Uterus (tissue), 4 donors: Measurements from ENCODE around the gene IGF1R. TPM values are rescaled to one million over a fixed set of nuclear protein-coding genes. Genes with fewer than 3 reads are reported as not detected.

Source experiments
- DNase-seq, 2 donors: peaks; one replicate each; pipeline ENCODE4 v3.0.0-alpha.2; 2019 to 2020
- H3K27ac ChIP-seq, 2 donors: fragments of 200-600 bp; sonication (generic); 1 replicate in 1 of 2; 2 replicates in 1 of 2; pipeline ENCODE4 v1.5.1; 2016 to 2018
- H3K27me3 ChIP-seq, 2 donors: fragments of 200-600 bp; sonication (generic); one replicate each; pipeline ENCODE4 v1.5.1; 2018 to 2019; ENCODE audit warnings: control low read depth in 1 of 2
- H3K36me3 ChIP-seq, 2 donors: fragments of 200-600 bp; sonication (generic); one replicate each; pipeline ENCODE4 v1.5.1; 2019; ENCODE audit warnings: control low read depth in 1 of 2
- H3K4me1 ChIP-seq, 2 donors: fragments of 200-600 bp; sonication (generic); one replicate each; pipeline ENCODE4 v1.5.1; 2018 to 2019; ENCODE audit warnings: control low read depth in 1 of 2
- H3K4me3 ChIP-seq, 2 donors: fragments of 200-600 bp; sonication (generic); 1 replicate in 1 of 2; 2 replicates in 1 of 2; pipeline ENCODE4 v1.5.1; 2018 to 2019; ENCODE audit warnings: mild to moderate bottlenecking in 1 of 2
- H3K9me3 ChIP-seq, 2 donors: fragments of 200-600 bp; sonication (generic); one replicate each; pipeline ENCODE4 v1.5.1; 2019; ENCODE audit warnings: control low read depth in 1 of 2
- CTCF ChIP-seq, 4 experiments: fragments of 200-600 bp in 2 of 4; fragments of 450-650 bp in 2 of 4; sonication (generic) in 2 of 4; IDR thresholded peaks; one replicate each; pipeline ENCODE4 v1.5.1; 2016 to 2019; ENCODE audit warnings: antibody characterized with exemption in 4 of 4, mild to moderate bottlenecking in 2 of 4, moderate library complexity in 1 of 4
- POLR2A ChIP-seq, 2 donors: fragments of 450-650 bp; IDR thresholded peaks; one replicate each; pipeline ENCODE4 v1.6.1; 2016; ENCODE audit warnings: antibody characterized with exemption in 2 of 2, mild to moderate bottlenecking in 1 of 2, moderate library complexity in 1 of 2
- intact Hi-C: fragments of 100-400 bp; cut with DNase I; formaldehyde crosslinking; loops from one replicate; pipeline ENCODE4 v1.15.1; 2023; ENCODE audit warnings: low total_unique reads
- total RNA-seq, 4 donors: library from RNA; depleted of rRNA in 3 of 4; stranded (reverse); fragments of >200 nt in 3 of 4; gene quantifications; one replicate each; pipeline versions ENCODE4 v1.1.0 to v1.2.4, GENCODE V29; 2014 to 2023
- donor health status: DM: yes; HTN: yes; CAD: no.

The IGF1R gene
- total RNA-seq, 4 donors from 2014 or later: 30.0 to 95.2 (median 57.5) TPM

- no peak overlapping the region for H3K4me3 ChIP-seq
- no peak overlapping the region for H3K27ac ChIP-seq
- intact Hi-C loops: no loop called here
- DNase-seq: no peak
- H3K27me3 ChIP-seq: no peaks in the 10 kb centered on the region
- no peaks in the 10 kb centered on the region for H3K4me1 ChIP-seq
- H3K9me3 ChIP-seq: peaks cover 0 to 6% of the 10 kb centered on the region in 2 donors
- no peaks in the 10 kb centered on the region for H3K36me3 ChIP-seq
- TF ChIP-seq CTCF (IDR thresholded peaks at IDR 0.05) (no peak), POLR2A (IDR thresholded peaks at IDR 0.05) (no peak)
Measured at GRCh38 chr15:98827217-98827616, 178.9 kb downstream of the IGF1R start.

- intact Hi-C loops: no loop called here
- H3K27ac ChIP-seq: no peak overlapping the region
- H3K36me3 ChIP-seq: no peaks in the 10 kb centered on the region
- H3K4me1 ChIP-seq: no peaks in the 10 kb centered on the region
- no peak overlapping the region for H3K4me3 ChIP-seq
- DNase-seq: no peak
- H3K27me3 ChIP-seq: no peaks in the 10 kb centered on the region
- H3K9me3 ChIP-seq: peaks cover 0 to 6% of the 10 kb centered on the region in 2 donors
- no peak for TF ChIP-seq CTCF (IDR thresholded peaks at IDR 0.05)
Measured at GRCh38 chr15:98830034-98830634, 181.8 kb downstream of the IGF1R start.

- Histone ChIP-seq H3K4me1 (peaks cover 0 to 2% of the 10 kb centered on the region in 2 donors), H3K27me3 (no peaks in the 10 kb centered on the region), H3K27ac (no peak overlapping the region), H3K9me3 (peaks cover 0 to 3% of the 10 kb centered on the region in 2 donors), H3K4me3 (no peak overlapping the region), H3K36me3 (no peaks in the 10 kb centered on the region)
- no peak for TF ChIP-seq POLR2A (IDR thresholded peaks at IDR 0.05)
- no peak for TF ChIP-seq CTCF (IDR thresholded peaks at IDR 0.05)
- intact Hi-C loops: no loop called here
- no peak for DNase-seq
Measured at GRCh38 chr15:98834976-98835375, 186.6 kb downstream of the IGF1R start.

- H3K36me3 ChIP-seq: no peaks in the 10 kb centered on the region
- TF ChIP-seq POLR2A (IDR thresholded peaks at IDR 0.05) (no peak), CTCF (IDR thresholded peaks at IDR 0.05) (no peak)
- no peaks in the 10 kb centered on the region for H3K9me3 ChIP-seq
- no peak overlapping the region for H3K27ac ChIP-seq
- no peak for DNase-seq
- no peaks in the 10 kb centered on the region for H3K27me3 ChIP-seq
- no peak overlapping the region for H3K4me3 ChIP-seq
- H3K4me1 ChIP-seq: peaks cover 0 to 2% of the 10 kb centered on the region in 2 donors
- intact Hi-C loops: no loop called here
Measured at GRCh38 chr15:98835876-98836275, 187.5 kb downstream of the IGF1R start.

GRCh38 chr15:98838387-98839259 is 190.3 kb downstream of the IGF1R start:
- no peak overlapping the region for H3K27ac ChIP-seq
- no peak for DNase-seq
- intact Hi-C loops: no loop called here
- H3K4me1 ChIP-seq: peaks cover under 1 to 2% of the 10 kb centered on the region in 2 donors
- H3K27me3 ChIP-seq: no peaks in the 10 kb centered on the region
- no peaks in the 10 kb centered on the region for H3K36me3 ChIP-seq
- TF ChIP-seq POLR2A (IDR thresholded peaks at IDR 0.05): no peak
- TF ChIP-seq CTCF (IDR thresholded peaks at IDR 0.05): no peak
- no peaks in the 10 kb centered on the region for H3K9me3 ChIP-seq
- H3K4me3 ChIP-seq: no peak overlapping the region
